ENCODE data around the gene SH3GLB2. TPM values are rescaled to one million over a fixed set of nuclear protein-coding genes. Genes with fewer than 3 reads are reported as not detected.

Gene SH3GLB2
- total RNA-seq = 100 to 1,000 TPM in 1 of 2 donors, 10 to 100 TPM in 1; 62.8 to 138 TPM
- polyA plus RNA-seq (ENCODE audit: insufficient read length in 2 of 2) = 100 to 1,000 TPM; 130 to 160 TPM
- long read RNA-seq, donor 1, full-length matches to known transcripts = 15 of 48 reads
- long read RNA-seq, donor 1, partial matches to known transcripts = 6 of 48 reads
- long read RNA-seq, donor 1, other reads (novel, unspliced or antisense) = 27 of 48 reads
- long read RNA-seq, donor 2, full-length matches to known transcripts = 7 of 7 reads
- long read RNA-seq, donor 2, partial matches to known transcripts = 0 of 7 reads
- long read RNA-seq, donor 2, other reads (novel, unspliced or antisense) = 0 of 7 reads
- long read RNA-seq, donor 3, full-length matches to known transcripts = 5 of 12 reads
- long read RNA-seq, donor 3, partial matches to known transcripts = 0 of 12 reads
- long read RNA-seq, donor 3, other reads (novel, unspliced or antisense) = 7 of 12 reads
- long read RNA-seq, donor 4, full-length matches to known transcripts = 26 of 31 reads
- long read RNA-seq, donor 4, partial matches to known transcripts = 0 of 31 reads
- long read RNA-seq, donor 4, other reads (novel, unspliced or antisense) = 5 of 31 reads

- peak in 5 of 6 donors; percentile 75 to 97 (median 88) for DNase-seq (ENCODE audit: low read depth in 4 of 6, low spot score in 6 of 6)
- Histone ChIP-seq H3K27ac (ENCODE audit: low read depth, low read length) (peak within 1 kb of the TSS; percentile 90), H3K9me3 (ENCODE audit: control insufficient read depth, insufficient read depth, low read length) (no peaks in the 10 kb centered on the region), H3K4me3 (ENCODE audit: low read depth, low read length) (peak within 1 kb of the TSS; percentile 63), H3K4me1 (ENCODE audit: control insufficient read depth, insufficient read depth, low read length) (peaks cover 32% of the 10 kb centered on the region), H3K36me3 (ENCODE audit: control insufficient read depth, insufficient read depth, low read length) (peaks cover 4% of the 10 kb centered on the region), H3K27me3 (ENCODE audit: control insufficient read depth, insufficient read depth, low read length) (no peaks in the 10 kb centered on the region)
- 2% methylated on average over 50 of the region's 60 CpGs for WGBS (ENCODE audit: insufficient coverage)
Measured at GRCh38 chr9:129028192-129028966, at the start of gene SH3GLB2. Gene SH3GLB2 (minus strand): TSS chr9:129028331. CDS start chr9:129028154, 177 bp downstream.

DNA sequence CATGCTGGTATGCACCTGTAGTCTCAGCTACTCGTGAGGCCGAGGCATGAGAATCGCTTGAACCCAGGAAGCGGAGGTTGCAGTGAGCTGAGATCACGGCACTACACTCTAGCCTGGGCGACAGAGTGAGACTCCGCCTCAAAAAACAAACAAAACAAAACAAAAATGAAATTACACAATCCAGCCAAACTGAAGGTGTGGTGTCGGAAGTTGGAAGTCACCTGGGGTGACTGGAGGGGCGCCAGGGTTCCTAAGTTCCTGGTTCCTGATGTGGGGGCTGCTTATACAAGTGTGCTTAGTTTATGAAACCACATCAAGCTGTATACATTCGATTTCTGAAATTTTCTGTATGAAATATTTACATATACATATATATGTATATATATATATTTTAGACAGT is 49.1 kb upstream of the SH3GLB2 start:
- Histone ChIP-seq H3K9me3 (ENCODE audit: control insufficient read depth, insufficient read depth, low read length) (no peaks in the 10 kb centered on the region), H3K27me3 (ENCODE audit: control insufficient read depth, insufficient read depth, low read length) (no peaks in the 10 kb centered on the region), H3K36me3 (ENCODE audit: control insufficient read depth, insufficient read depth, low read length) (peaks cover 8% of the 10 kb centered on the region), H3K4me3 (ENCODE audit: low read depth, low read length) (no peak overlapping the region), H3K27ac (ENCODE audit: low read depth, low read length) (no peak overlapping the region), H3K4me1 (ENCODE audit: control insufficient read depth, insufficient read depth, low read length) (peaks cover 21% of the 10 kb centered on the region)
- WGBS (ENCODE audit: insufficient coverage) = 90% methylated on average over 2 of the region's 10 CpGs
- no peak for DNase-seq (ENCODE audit: low read depth in 4 of 6, low spot score in 6 of 6)

DNA sequence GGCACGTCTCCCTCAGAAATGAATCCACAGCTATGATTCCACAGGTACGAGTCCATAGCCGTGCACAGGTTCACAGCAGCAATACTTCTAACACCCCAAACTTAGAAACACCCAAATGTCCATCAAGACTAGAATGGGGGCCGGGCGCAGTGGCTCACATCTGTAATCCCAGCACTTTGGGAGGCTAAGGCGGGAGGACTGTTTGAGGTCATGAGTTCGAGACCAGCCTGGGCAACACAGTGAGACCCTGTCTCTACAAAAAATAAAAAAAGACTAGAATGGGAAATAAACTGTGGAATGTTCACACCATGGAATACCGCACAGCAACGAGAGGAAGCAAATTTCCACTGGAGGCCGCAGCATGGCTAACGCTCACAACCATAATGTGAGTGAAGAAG is 48.5 kb upstream of the SH3GLB2 start:
- Histone ChIP-seq H3K27ac (ENCODE audit: low read depth, low read length) (no peak overlapping the region), H3K4me3 (ENCODE audit: low read depth, low read length) (no peak overlapping the region), H3K4me1 (ENCODE audit: control insufficient read depth, insufficient read depth, low read length) (peaks cover 21% of the 10 kb centered on the region), H3K27me3 (ENCODE audit: control insufficient read depth, insufficient read depth, low read length) (no peaks in the 10 kb centered on the region), H3K36me3 (ENCODE audit: control insufficient read depth, insufficient read depth, low read length) (peaks cover 13% of the 10 kb centered on the region), H3K9me3 (ENCODE audit: control insufficient read depth, insufficient read depth, low read length) (no peaks in the 10 kb centered on the region)
- WGBS (ENCODE audit: insufficient coverage) = 93% methylated on average over 10 of the region's 11 CpGs
- DNase-seq (ENCODE audit: low read depth in 4 of 6, low spot score in 6 of 6) = no peak

- DNase-seq (ENCODE audit: low read depth in 4 of 6, low spot score in 6 of 6) = no peak
- Histone ChIP-seq H3K36me3 (ENCODE audit: control insufficient read depth, insufficient read depth, low read length) (peaks cover 18% of the 10 kb centered on the region), H3K27ac (ENCODE audit: low read depth, low read length) (no peak overlapping the region), H3K9me3 (ENCODE audit: control insufficient read depth, insufficient read depth, low read length) (no peaks in the 10 kb centered on the region), H3K27me3 (ENCODE audit: control insufficient read depth, insufficient read depth, low read length) (no peaks in the 10 kb centered on the region), H3K4me3 (ENCODE audit: low read depth, low read length) (no peak overlapping the region), H3K4me1 (ENCODE audit: control insufficient read depth, insufficient read depth, low read length) (peaks cover 23% of the 10 kb centered on the region)
- WGBS (ENCODE audit: insufficient coverage) = 90% methylated on average over 16 of the region's 16 CpGs
Measured at GRCh38 chr9:129075996-129076639, 48.0 kb upstream of the SH3GLB2 start.

DNA sequence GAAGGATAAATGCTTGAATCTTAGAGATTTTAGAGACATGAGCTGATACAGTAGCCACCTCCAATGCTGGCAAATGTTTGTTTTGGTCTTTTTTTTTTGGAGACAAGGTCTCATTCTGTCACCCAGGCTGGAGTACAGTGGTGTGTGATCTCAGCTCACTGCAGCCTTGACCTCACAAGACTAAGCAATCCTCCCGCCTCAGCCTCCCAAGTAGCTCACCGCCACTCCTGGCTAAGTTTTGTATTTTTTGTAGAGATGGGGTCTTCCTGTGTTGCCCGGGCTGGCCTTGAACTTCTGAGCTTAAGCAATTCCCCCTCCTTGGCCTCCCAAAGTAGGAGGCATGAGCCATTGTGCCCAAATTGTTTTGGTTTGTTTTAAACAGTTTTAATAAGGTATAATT is 46.0 kb upstream of the SH3GLB2 start:
- Histone ChIP-seq H3K4me3 (ENCODE audit: low read depth, low read length) (no peak overlapping the region), H3K4me1 (ENCODE audit: control insufficient read depth, insufficient read depth, low read length) (peaks cover 26% of the 10 kb centered on the region), H3K9me3 (ENCODE audit: control insufficient read depth, insufficient read depth, low read length) (no peaks in the 10 kb centered on the region), H3K36me3 (ENCODE audit: control insufficient read depth, insufficient read depth, low read length) (peaks cover 38% of the 10 kb centered on the region), H3K27ac (ENCODE audit: low read depth, low read length) (no peak overlapping the region), H3K27me3 (ENCODE audit: control insufficient read depth, insufficient read depth, low read length) (no peaks in the 10 kb centered on the region)
- no peak for DNase-seq (ENCODE audit: low read depth in 4 of 6, low spot score in 6 of 6)
- WGBS (ENCODE audit: insufficient coverage) = no CpG with 5 or more reads among the region's 3 CpGs

GRCh38 chr9:129073404-129073803 is 45.3 kb upstream of the SH3GLB2 start:
- Histone ChIP-seq H3K9me3 (ENCODE audit: control insufficient read depth, insufficient read depth, low read length) (no peaks in the 10 kb centered on the region), H3K4me3 (ENCODE audit: low read depth, low read length) (no peak overlapping the region), H3K27me3 (ENCODE audit: control insufficient read depth, insufficient read depth, low read length) (no peaks in the 10 kb centered on the region), H3K27ac (ENCODE audit: low read depth, low read length) (no peak overlapping the region), H3K36me3 (ENCODE audit: control insufficient read depth, insufficient read depth, low read length) (peaks cover 43% of the 10 kb centered on the region), H3K4me1 (ENCODE audit: control insufficient read depth, insufficient read depth, low read length) (peaks cover 26% of the 10 kb centered on the region)
- 100% methylated on average over 2 of the region's 8 CpGs for WGBS (ENCODE audit: insufficient coverage)
- no peak for DNase-seq (ENCODE audit: low read depth in 4 of 6, low spot score in 6 of 6)

GRCh38 chr9:129072171-129072570 is 44.0 kb upstream of the SH3GLB2 start:
- H3K27ac ChIP-seq (ENCODE audit: low read depth, low read length) = no peak overlapping the region
- peaks cover 26% of the 10 kb centered on the region for H3K4me1 ChIP-seq (ENCODE audit: control insufficient read depth, insufficient read depth, low read length)
- H3K9me3 ChIP-seq (ENCODE audit: control insufficient read depth, insufficient read depth, low read length) = no peaks in the 10 kb centered on the region
- H3K4me3 ChIP-seq (ENCODE audit: low read depth, low read length) = no peak overlapping the region
- peaks cover 55% of the 10 kb centered on the region for H3K36me3 ChIP-seq (ENCODE audit: control insufficient read depth, insufficient read depth, low read length)
- H3K27me3 ChIP-seq (ENCODE audit: control insufficient read depth, insufficient read depth, low read length) = no peaks in the 10 kb centered on the region
- peak in 1 of 6 donors; percentile 10 for DNase-seq (ENCODE audit: low read depth in 4 of 6, low spot score in 6 of 6)
- WGBS (ENCODE audit: insufficient coverage) = 64% methylated on average over 6 of the region's 9 CpGs

DNA sequence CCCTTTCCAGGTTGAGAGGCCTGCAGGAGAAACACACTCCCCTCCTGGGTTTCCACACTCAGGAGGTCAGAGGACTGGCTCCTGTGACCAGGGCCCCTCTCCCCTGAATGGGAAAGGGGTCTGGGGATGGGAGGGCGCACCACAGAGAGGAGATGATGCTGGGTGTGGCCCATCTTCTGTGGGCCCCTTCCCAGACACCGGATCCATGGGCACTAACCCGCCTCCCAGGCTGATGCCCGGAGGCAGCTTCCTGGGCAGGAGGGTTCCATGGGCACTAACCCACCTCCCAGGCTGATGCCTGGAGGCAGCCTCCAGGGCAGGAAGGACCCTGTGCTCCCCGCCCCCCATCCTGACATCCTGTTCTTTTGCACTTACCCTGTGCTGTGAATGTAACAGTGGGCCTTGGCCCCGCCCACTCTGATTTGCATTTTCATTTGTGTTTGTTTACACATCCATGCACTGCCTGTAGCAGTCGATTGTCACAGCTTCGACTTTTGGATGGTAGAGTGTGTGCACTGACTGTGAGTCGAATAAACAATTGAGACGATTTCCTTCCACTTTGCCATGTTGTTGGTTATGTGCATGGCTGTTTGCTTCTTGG is 43.5 kb upstream of the SH3GLB2 start:
- 34% methylated on average over 10 of the region's 10 CpGs for WGBS (ENCODE audit: insufficient coverage)
- DNase-seq (ENCODE audit: low read depth in 4 of 6, low spot score in 6 of 6) = peak in 4 of 6 donors; percentile 21 to 73 (median 54)
- Histone ChIP-seq H3K4me1 (ENCODE audit: control insufficient read depth, insufficient read depth, low read length) (peaks cover 26% of the 10 kb centered on the region), H3K4me3 (ENCODE audit: low read depth, low read length) (no peak overlapping the region), H3K36me3 (ENCODE audit: control insufficient read depth, insufficient read depth, low read length) (peaks cover 58% of the 10 kb centered on the region), H3K9me3 (ENCODE audit: control insufficient read depth, insufficient read depth, low read length) (no peaks in the 10 kb centered on the region), H3K27ac (ENCODE audit: low read depth, low read length) (no peak overlapping the region), H3K27me3 (ENCODE audit: control insufficient read depth, insufficient read depth, low read length) (no peaks in the 10 kb centered on the region)

All from spinal cord (tissue), 10 donors.